NT2/D1 (cell line): ENCODE results near the gene MALRD1.

Experiments
- SUZ12 ChIP-seq: IDR thresholded peaks from 2 replicates; pipeline ENCODE4 v1.6.1; 2011; ENCODE audit not compliant: insufficient read length, insufficient read depth; ENCODE audit errors: extremely low read depth
- YY1 ChIP-seq: IDR thresholded peaks from 2 replicates; pipeline ENCODE4 v1.6.1; 2011; ENCODE audit not compliant: insufficient read length, insufficient read depth
- ZNF274 ChIP-seq: IDR thresholded peaks from 2 replicates; pipeline ENCODE4 v1.6.1; 2011; ENCODE audit warnings: mild to moderate bottlenecking, low read depth, low read length

- TF ChIP-seq ZNF274 (no peak), SUZ12 (no peak), YY1 (no peak)
Observed at GRCh38 chr10:19497026-19497425, 448.4 kb downstream of the MALRD1 start.
